ENCODE measurements around the gene ZNF345. TPM values are rescaled to one million over a fixed set of nuclear protein-coding genes. Genes with fewer than 3 reads are reported as not detected.
A peak's percentile ranks its signal among the peaks of the same experiment; 100 is the strongest.

ZNF345 gene
- 1 to 10 TPM; 1.9 to 5.7 (median 2.2) TPM for polyA plus RNA-seq

DNA sequence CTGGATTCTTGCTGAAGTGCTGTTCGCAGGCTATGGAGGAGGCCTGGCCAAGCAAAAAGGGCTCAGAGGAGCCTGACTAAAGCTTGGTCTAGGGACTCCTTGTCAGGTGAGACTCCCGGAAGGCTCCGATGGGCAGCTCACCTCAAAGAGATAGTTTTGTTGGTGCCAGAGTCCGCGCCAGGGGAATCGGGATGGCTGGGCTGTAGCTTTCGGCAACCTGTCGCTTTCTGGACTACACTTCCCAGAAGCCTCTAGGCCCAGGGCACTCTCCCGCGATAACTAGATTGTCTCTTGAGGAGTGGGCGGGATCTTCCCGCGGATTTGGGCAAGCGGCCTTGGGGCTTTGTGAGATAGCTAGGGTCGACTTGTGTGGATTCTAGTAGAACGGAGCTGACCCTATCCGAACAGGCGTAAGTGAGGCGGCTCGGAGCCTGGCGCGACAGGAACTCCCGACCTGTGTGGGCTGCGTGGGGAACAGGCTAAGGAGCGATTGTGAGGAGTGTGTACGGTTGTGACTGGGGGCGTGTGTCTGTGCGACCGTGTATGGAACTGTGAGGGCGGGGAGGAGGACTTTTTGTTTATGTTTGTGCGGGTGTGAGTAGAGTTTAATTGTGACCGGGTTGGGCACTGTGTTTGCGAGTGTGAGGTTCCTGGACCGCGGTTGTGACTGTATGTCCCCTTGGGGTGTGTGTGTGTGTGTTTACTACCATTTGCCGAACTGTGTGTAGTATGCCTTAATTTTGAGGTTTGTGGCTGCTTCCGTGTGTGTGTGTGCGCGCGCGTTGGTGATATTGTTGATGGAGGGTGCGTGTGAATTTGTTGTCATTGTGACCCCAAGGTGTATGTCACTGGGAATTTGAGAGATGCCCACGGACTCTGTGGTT, at the start of gene ZNF345:
ZNF345 (plus strand) TSS at position 318 of the 884 bp plus-strand sequence. CDS start 25,955 bp downstream, outside the sequence.
- WGBS, 3 donors: 0 to 1% (median 0%) methylated on average over 43 of the region's 43 CpGs
- H3K27ac ChIP-seq (ENCODE audit: low read depth, low read length): peak within 1 kb of the TSS; percentile 38

DNA sequence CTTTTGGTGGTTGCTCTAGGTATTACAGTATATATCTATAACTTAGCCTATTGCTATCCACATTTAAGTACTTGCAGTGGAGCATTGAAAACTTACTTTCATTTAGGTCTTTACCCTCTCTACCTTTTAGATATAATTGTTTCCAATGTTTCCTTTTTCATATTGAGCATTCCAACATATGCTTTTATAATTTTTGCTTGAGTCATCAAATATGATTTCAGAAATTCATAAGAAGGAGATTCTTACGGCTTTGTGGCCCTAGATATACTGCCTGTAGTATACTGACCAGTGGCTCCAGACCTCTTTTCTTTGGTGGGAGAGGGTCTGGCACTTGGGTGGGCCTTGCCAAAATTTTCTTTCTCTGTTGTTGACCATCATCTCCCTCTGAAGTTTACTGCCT, 45.3 kb upstream of the ZNF345 start:
- H3K27ac ChIP-seq (ENCODE audit: low read depth, low read length): no peak overlapping the region
- WGBS, 3 donors: 91 to 97% (median 96%) methylated on average over 1 of the region's 1 CpG

DNA sequence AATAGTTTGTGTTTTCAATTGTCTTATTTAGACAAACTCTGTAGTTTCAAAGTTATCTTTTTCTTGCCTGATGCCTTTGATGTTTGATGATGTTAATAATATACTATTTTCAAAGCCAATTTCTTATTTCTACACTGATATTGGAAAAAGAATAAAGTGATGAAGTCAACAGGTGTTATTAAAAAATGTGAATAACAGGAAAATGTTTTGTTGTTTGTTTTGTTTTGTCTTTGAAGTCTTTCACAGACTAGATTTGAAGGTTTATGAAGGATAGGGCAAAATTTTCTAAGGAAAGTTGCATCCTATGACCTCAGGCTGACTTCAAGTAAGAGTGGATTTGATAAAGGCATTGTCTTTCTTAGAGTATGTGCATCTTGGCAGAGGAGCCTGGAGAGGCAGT, 43.6 kb upstream of the ZNF345 start:
- H3K27ac ChIP-seq (ENCODE audit: low read depth, low read length): no peak overlapping the region

DNA sequence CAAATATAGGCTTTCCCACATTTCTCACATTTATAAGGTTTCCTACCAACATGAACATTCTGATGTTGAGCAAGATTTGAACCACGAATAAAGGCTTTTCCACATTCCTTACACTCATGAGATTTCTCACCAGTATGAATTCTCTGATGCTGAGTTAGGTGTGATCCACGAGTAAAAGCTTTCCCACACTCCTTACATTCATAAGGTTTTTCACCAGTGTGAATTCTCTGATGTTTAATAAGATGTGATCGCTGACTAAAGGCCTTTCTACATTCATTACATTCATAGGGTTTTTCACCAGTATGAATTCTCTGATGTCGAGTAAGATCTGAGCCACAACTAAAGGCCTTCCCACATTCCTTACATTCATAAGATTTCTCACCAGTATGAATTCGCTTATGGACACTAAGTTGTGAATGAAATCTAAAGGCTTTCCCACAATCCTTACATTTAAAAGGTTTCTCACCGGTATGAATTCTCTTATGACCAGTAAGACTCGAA, 31.5 kb upstream of the ZNF345 start:
- WGBS, 3 donors: 97 to 98% (median 97%) methylated on average over 7 of the region's 7 CpGs
- H3K27ac ChIP-seq (ENCODE audit: low read depth, low read length): no peak overlapping the region

DNA sequence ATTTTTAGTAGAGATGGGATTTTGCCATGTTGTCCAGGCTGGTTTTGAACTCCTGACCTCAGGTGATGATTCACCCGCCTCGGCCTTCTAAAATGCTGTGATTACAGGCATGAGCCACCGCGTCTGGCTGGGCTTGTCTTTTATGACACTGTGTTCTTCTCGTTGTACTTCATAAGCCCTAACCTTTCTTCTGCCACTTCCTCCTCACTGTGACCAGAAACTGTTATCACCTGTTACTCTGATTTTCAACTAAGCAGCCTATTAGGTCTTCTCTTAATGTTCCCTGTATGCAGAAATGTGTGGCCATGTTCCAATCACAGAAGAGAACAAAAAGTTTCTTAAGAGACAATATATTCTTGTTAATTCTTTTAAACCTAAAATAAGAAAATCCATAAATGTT, 28.9 kb upstream of the ZNF345 start:
- 98 to 99% (median 99%) methylated on average over 5 of the region's 5 CpGs for WGBS, 3 donors

DNA sequence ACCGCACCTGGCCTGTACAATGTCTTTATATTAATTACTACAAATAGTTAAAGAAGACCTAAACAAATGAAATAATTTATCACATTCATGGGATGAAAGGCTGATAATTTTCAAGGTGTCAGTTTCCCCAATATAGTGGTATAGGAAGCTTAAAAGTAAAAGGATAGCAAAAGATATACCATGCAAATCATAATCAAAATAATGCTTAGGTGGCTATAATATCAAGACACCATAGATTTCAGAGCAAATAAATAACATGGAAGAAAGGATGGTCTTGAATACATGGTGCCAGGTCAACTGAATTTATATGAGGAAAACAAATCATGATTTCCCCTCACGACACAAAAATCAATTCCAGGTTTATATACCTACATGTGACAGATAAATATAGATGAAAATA, 17.2 kb upstream of the ZNF345 start:
- WGBS, 3 donors: 94 to 99% (median 98%) methylated on average over 2 of the region's 2 CpGs
- no peak overlapping the region for H3K27ac ChIP-seq (ENCODE audit: low read depth, low read length)

More for the DNA sequence above, 28.9 kb upstream of the ZNF345 start:
- H3K27ac ChIP-seq (ENCODE audit: low read depth, low read length): no peak overlapping the region

DNA sequence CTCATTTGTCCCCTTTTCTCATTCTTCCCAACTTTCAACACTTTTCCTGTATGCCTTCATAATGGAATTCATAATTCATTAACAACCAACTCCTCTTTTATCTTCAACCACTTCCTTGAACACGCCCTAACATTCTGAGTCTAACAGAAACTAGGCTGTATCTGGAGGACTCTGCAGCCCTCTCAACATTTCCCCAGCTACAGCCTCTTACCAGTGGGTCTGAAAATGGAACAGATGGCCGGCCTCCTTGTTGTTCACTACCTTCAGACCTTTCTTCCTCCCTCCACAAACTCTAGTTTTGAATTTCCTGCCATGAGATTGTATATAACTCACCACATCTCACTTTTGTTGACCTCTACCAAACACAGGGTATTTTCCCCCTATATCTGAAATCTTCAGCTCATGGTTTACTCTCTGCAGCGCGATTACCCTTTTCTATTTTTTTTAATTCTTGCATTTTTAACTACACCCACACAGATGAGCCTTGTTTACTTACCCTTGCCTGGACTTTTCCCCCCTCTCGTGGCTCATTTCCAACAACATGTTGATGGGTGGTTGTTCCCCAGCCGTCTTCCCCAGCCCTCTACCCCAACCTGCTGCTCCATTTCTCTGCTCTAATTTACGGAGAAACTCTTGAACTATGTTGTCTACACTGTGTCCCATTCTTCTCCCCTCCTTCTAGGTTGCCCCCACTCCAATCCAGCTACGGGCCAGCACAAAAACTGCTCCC, 13.3 kb upstream of the ZNF345 start:
- 13 to 26% (median 25%) methylated on average over 8 of the region's 8 CpGs for WGBS, 3 donors
- no peak overlapping the region for H3K27ac ChIP-seq (ENCODE audit: low read depth, low read length)

DNA sequence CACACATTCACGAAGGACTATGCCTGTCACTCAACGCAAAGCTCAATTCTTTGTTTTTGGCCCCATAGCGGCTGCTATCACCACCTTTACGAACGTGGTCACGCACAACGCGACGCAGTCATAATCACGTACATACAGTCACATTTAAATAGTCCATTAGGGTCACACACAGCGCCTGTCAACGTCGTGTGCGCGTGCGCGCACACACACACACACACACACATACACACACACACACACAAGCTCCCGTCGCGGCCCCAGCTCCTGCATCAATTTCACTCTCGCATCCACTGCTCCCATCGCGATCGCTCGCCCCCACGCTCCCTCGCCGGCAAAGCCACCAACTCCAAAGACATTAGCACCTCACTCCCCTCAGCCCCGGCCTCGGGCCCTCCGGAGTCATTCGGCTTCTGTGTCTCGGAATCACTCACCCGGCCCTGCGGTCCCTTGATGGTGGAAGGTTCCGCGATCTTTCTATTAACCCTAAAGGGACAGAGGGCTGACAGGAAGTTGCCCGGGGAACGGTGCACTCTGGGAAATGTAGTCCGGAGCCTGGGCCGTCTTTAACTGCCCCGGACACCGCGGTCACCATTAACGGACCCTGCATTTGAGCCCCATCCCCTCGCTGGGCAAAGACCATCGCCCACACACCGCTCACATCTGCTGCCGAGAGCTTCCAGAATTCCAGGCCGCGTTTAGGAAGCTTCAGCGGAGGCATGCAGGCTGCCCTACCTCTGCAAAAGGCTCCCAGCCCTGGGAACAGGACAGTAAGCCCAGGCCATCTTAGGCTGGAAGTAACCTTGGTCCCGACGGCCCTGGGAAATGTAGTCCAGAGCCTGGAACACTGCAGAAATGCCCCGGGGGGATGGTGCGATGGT, 12.5 kb upstream of the ZNF345 start, which contains the start of gene ZNF790:
ZNF790 (minus strand) TSS at position 482 of the 878 bp plus-strand sequence. CDS start 12,768 bp downstream, outside the sequence.
- H3K27ac ChIP-seq (ENCODE audit: low read depth, low read length): peak within 1 kb of the TSS; percentile 70
- 0 to 1% (median 0%) methylated on average over 56 of the region's 56 CpGs for WGBS, 3 donors

DNA sequence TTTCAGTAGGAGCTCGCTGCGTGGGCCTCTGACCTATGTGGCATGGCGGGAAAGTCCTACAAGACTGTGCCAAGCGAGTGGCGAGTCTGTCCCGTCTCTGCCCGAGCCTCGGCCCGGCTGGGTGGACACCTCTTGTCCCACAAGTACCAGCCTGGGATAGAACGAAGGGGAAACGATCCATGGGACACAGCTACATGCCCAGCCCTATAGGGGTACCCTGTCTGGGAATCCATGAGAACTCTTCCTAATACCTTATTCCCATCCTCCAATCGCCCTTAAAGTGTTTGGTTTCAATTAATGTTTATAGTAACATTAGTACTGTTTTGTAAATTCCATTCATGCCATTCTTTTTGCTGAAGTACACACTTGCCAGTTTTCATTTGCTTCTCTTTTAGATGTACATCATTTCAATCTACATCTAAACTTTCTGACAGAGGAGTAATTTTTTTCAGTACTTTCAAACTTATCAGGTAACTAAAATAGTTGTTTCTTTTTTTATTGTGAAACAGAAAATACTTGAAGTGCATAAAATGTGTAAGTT, 11.8 kb upstream of the ZNF345 start:
- peak overlapping the region; percentile 44 for H3K27ac ChIP-seq (ENCODE audit: low read depth, low read length)
- WGBS, 3 donors: 10 to 20% (median 19%) methylated on average over 12 of the region's 12 CpGs

DNA sequence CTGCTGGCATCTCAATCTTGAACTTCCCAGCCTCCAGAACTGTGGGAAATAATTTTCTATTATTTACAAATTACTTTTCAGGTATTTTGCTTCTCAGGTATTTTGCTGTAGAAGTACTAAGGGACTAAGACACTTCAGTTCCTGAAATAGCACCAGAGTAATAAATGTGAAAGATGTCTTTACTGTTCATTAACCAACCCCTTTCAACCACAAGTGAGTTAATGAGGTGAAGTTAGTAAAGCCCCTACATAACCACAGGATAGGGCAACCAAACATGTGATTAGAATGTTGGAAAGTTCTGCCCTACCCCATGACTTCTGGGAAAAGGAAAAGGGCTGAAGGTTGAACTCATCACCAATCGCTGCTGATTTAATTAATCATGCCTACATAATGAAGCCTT, 2.7 kb upstream of the ZNF345 start:
- 70 to 85% (median 81%) methylated on average over 1 of the region's 1 CpG for whole genome bisulfite sequencing, 3 donors
- H3K27ac ChIP-seq (ENCODE audit: low read depth, low read length): no peak overlapping the region

DNA sequence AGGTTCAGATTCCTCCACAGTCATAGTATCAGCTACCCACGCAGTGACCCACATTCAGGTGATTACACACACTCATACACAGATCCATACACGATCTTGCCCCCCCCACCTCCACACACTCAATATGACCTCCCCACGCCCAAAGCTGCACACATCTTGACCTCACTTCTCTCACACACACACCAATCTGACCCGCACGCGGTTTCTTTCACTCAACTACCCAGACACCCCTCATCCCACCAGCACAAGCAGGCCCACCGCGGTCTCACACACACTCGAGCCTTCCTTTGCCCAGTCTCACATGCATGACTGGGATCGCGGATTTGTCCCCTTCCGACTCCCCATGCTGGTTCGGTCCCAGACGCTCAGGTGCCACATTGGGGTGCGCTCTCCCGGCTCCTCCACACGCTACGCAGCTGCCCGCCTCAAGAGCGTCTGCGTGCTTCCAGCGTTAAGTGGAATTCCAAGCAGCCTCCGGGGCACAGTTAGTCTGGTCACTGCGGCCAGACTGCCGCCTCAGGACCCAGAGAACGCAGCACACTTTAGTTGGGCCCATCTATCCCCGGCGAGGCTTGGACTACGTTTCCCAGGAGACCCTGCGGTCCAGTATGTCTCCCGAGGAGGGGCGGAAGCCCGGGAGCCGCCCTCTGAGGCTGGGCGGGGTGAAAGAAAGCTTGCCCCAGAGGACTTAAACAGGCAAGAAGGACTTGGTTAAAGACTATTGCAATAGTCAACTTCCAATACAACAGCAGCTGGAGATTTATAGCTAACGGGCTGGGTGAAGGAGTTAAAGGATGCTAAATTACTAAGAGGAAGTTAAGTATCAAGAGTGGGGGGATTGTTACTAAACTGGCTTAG, 746 bp upstream of the ZNF345 start:
- 0 to 1% (median 0%) methylated on average over 36 of the region's 36 CpGs for WGBS, 3 donors

DNA sequence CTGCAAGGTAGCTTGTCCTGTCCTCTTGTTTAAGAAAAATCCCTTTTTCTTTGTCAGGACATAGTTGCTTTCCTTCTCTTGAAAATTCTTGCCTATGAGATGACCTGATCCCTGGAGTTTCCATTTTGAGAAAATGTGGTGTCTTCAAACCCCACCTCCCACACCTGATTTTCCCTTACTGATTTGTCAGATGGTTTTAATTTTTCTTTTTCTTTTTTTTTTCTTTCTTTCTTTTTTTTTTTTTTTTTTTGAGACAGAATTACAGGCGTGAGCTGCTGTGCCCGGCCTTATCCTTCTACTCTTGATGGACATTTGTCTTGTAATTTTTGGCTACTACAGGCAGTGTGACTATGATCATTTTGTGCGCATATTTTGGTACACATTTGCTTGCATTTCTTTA, 1.2 kb downstream of the ZNF345 start:
- 97 to 99% (median 98%) methylated on average over 3 of the region's 3 CpGs for WGBS, 3 donors
- H3K27ac ChIP-seq (ENCODE audit: low read depth, low read length): no peak overlapping the region

More for the DNA sequence above, 746 bp upstream of the ZNF345 start:
- H3K27ac ChIP-seq (ENCODE audit: low read depth, low read length): peak overlapping the region; percentile 38

DNA sequence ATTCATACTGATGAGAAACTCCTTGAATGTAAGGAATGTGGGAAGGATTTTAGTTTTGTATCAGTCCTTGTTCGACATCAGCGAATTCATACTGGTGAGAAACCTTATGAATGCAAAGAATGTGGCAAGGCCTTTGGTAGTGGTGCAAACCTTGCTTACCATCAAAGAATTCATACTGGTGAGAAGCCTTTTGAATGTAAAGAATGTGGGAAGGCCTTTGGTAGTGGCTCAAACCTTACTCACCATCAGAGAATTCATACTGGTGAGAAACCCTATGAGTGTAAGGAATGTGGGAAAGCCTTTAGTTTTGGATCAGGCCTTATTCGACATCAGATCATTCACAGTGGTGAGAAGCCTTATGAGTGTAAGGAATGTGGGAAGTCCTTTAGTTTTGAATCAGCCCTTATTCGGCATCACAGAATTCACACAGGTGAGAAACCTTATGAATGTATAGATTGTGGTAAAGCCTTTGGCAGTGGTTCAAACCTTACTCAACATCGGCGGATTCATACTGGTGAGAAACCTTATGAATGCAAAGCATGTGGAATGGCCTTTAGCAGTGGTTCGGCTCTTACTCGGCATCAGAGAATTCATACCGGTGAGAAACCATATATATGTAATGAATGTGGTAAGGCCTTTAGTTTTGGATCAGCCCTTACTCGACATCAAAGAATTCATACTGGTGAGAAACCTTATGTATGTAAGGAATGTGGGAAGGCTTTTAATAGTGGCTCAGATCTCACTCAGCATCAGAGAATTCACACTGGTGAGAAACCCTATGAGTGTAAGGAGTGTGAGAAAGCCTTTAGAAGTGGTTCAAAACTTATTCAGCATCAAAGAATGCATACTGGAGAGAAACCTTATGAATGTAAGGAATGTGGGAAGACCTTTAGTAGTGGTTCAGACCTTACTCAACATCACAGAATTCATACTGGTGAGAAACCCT, 26.6 kb downstream of the ZNF345 start:
- H3K27ac ChIP-seq (ENCODE audit: low read depth, low read length): no peak overlapping the region
- WGBS, 3 donors: 97 to 99% (median 98%) methylated on average over 10 of the region's 10 CpGs

DNA sequence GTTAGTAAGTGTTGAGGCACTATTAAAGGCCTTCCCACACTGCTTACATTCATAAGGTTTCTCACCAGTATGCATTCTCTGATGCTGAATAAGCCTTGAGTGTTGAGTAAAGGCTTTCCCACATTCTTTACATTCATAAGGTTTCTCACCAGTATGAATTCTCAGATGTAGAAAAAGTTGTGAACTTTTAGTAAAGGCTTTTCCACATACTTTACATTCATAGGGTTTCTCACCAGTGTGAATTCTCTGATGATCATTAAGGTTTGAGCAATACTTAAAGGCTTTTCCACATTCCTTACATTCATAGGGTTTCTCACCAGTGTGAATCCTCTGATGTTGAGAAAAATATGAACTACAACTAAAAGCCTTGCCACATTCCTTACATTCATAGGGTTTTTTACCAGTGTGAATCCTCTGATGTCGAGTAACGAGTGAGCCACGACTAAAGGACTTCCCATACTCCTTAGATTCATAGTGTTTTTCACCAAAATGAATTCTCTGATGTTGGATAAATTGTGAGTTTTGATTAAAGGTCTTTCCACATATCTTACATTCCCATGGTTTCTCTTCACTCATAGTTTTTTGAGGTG, 41.2 kb downstream of the ZNF345 start:
- H3K27ac ChIP-seq (ENCODE audit: low read depth, low read length): no peak overlapping the region
- WGBS, 3 donors: 97% methylated on average over 3 of the region's 3 CpGs

DNA sequence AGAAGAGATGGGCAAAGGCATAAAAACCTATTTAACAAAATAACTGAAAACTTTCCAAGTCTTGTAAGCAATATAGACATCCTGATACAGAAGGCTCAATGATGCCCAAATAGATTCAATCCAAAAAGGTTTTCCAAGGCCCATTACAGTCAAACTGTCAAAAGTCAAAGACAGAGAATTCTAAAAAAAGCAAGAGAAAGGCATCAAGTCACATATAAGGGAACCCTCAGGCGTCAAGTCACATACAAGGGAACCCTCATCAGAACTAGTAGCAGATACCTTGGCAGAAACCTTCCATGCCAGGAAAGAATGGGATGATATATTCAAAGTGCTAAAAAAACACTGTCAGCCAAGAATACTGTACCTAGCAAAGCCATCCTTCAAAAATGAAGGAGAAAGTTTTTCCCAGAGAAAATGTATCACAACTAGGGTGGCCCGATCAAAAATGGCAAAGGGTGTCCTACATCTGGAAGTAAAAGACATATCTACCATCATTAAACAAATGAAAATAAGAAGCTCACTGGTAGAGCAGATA, 44.2 kb downstream of the ZNF345 start:
- H3K27ac ChIP-seq (ENCODE audit: low read depth, low read length): no peak overlapping the region
- 98 to 100% (median 100%) methylated on average over 2 of the region's 2 CpGs for WGBS, 3 donors

DNA sequence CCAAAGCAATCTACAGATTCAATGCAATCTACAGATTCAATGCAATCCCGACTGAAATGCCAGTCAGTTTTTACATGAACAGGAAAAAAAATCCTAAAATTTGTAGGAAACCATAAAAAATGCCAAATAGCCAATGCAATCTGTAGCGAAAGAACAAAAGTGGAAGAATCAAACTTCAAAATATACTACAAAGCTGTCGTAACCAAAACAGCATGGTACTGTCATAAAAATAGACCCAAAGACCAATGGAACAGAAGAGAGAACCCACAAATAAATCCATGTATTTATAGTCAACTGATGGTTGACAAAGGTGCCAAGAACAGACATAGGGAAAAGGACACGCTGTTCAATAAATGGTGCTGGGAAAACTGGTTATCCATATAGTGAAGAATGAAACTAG, 47.7 kb downstream of the ZNF345 start:
- whole genome bisulfite sequencing, 3 donors: 96 to 98% (median 96%) methylated on average over 4 of the region's 4 CpGs

More for the DNA sequence above, 47.7 kb downstream of the ZNF345 start:
- no peak overlapping the region for H3K27ac ChIP-seq (ENCODE audit: low read depth, low read length)
